Astrocyte of the spinal cord (primary cell): ENCODE measurements around the gene GRM2.
"Not testable (repeated sequence)": the region's sequence is repeated elsewhere in the genome, so short reads cannot be mapped to it uniquely, and the experiment has no call there.

Experiments used
- DNase-seq: peaks from one replicate; pipeline ENCODE4 v3.0.0; 2011; ENCODE audit warnings: low read depth, low spot score
- H3K4me3 ChIP-seq: 2 replicates; pipeline ENCODE4 v1.5.1; 2011; ENCODE audit warnings: low read depth, mild to moderate bottlenecking, low read length, moderate library complexity
- CTCF ChIP-seq: IDR thresholded peaks from 2 replicates; pipeline ENCODE4 v1.5.1; 2012; ENCODE audit warnings: low read depth, mild to moderate bottlenecking, low read length, inconsistent platforms
- in situ Hi-C: cut with HindIII; loops from 2 replicates; pipeline ENCODE4 v1.10.0; 2017; ENCODE audit warnings: low sequenced_read_pairs

Gene GRM2

GRCh38 chr3:51747840-51748239 lies 41.0 kb downstream of the GRM2 start:
- no peak overlapping the region for H3K4me3 ChIP-seq
- no peak for TF ChIP-seq CTCF
- DNase-seq = no peak
- in situ Hi-C loops = no loop called here

GRCh38 chr3:51748327-51748726 lies 41.5 kb downstream of the GRM2 start:
- in situ Hi-C loops = no loop called here
- DNase-seq = no peak
- no peak for TF ChIP-seq CTCF
- H3K4me3 ChIP-seq = no peak overlapping the region

GRCh38 chr3:51750878-51751277 lies 44.0 kb downstream of the GRM2 start:
- DNase-seq = no peak
- no peak overlapping the region for H3K4me3 ChIP-seq
- TF ChIP-seq CTCF = no peak
- in situ Hi-C loops = no loop called here

GRCh38 chr3:51751287-51751686 lies 44.4 kb downstream of the GRM2 start:
- DNase-seq = no peak
- no peak overlapping the region for H3K4me3 ChIP-seq
- in situ Hi-C loops = no loop called here
- no peak for TF ChIP-seq CTCF

- DNase-seq, in situ Hi-C loops, H3K4me3 ChIP-seq: not testable (repeated sequence)
These were observed 47.2 kb downstream of the GRM2 start for GRCh38 chr3:51753763-51754750.

GRCh38 chr3:51759203-51759602 lies 52.3 kb downstream of the GRM2 start:
- TF ChIP-seq CTCF = no peak
- no peak for DNase-seq
- H3K4me3 ChIP-seq = no peak overlapping the region
- in situ Hi-C loops = no loop called here
